ENCODE data around the gene PLPPR3. TPM values are rescaled to one million over a fixed set of nuclear protein-coding genes. Genes with fewer than 3 reads are reported as not detected.
"Not testable (repeated sequence)": the region's sequence is repeated elsewhere in the genome, so short reads cannot be mapped to it uniquely, and the experiment has no call there.

Gene PLPPR3
- total and polyA plus RNA-seq, 5 donors from 2014 or later = not detected

- peak overlapping the region in 1 of 3 donors; percentile 75 for H3K27ac Mint-ChIP-seq
- H3K9me3 ChIP-seq (ENCODE audit: control insufficient read depth in 2 of 2, low read length in 2 of 2) = no peaks in the 10 kb centered on the region
- peaks cover 2% of the 10 kb centered on the region for H3K27me3 ChIP-seq (ENCODE audit: control insufficient read depth, insufficient read depth, low read length)
- H3K27me3 Mint-ChIP-seq = peaks cover 49% of the 10 kb centered on the region
- peak overlapping the region in 1 of 4 donors; percentile 52 for H3K4me3 Mint-ChIP-seq
- H3K4me3 ChIP-seq (ENCODE audit: low read depth, low read length) = no peak overlapping the region
- ATAC-seq (ENCODE audit: low read depth in 2 of 2) (no peak), DNase-seq (no peak)
- no peaks in the 10 kb centered on the region for H3K36me3 Mint-ChIP-seq
- peaks cover 13% of the 10 kb centered on the region for H3K4me1 ChIP-seq (ENCODE audit: control insufficient read depth, insufficient read depth, low read length, poor library complexity, severe bottlenecking)
- H3K27ac ChIP-seq (ENCODE audit: insufficient read depth, low read length, poor library complexity, severe bottlenecking) = no peak overlapping the region
- H3K36me3 ChIP-seq (ENCODE audit: control insufficient read depth, insufficient read depth, low read length) = no peaks in the 10 kb centered on the region
- H3K4me1 Mint-ChIP-seq = peaks cover 0 to 9% (median 0%) of the 10 kb centered on the region in 4 donors
- H3K9me3 Mint-ChIP-seq = peaks cover 0 to 3% (median 0%) of the 10 kb centered on the region in 7 donors
These were observed 22.2 kb upstream of the PLPPR3 start for GRCh38 chr19:843836-844545.

DNA sequence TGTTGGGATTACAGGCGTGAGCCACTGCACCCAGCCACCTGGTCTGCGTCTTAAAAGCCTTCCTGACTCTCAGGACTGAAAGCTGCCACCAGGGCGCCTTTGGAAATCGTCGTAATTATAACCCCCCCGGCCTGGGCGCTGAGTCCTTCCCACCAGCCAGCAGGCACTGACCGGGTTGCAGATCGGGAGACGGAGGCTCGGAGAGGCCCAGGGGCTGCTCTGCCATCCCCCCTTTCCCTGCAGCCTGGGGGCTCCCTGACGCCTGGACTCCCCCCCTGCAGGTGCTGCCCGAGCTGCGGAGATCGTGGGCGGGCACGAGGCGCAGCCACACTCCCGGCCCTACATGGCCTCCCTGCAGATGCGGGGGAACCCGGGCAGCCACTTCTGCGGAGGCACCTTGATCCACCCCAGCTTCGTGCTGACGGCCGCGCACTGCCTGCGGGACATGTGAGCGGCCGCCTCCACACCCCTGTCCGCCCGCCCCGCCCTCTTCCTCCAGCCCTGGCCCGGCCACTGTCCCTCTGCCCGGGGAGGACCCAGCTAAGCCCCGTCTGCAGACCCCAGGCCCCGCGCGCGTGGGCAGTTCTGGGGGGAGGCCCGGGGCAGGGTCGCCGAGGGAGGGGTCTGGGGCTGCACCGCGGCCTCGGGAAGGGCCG is 21.6 kb upstream of the PLPPR3 start:
- Histone ChIP-seq H3K4me3 (ENCODE audit: low read depth, low read length) (no peak overlapping the region), H3K27me3 (ENCODE audit: control insufficient read depth, insufficient read depth, low read length) (peaks cover 2% of the 10 kb centered on the region), H3K9me3 (ENCODE audit: control insufficient read depth in 2 of 2, low read length in 2 of 2) (no peaks in the 10 kb centered on the region), H3K4me1 (ENCODE audit: control insufficient read depth, insufficient read depth, low read length, poor library complexity, severe bottlenecking) (peaks cover 13% of the 10 kb centered on the region), H3K36me3 (ENCODE audit: control insufficient read depth, insufficient read depth, low read length) (no peaks in the 10 kb centered on the region), H3K27ac (ENCODE audit: insufficient read depth, low read length, poor library complexity, severe bottlenecking) (no peak overlapping the region)
- Mint-ChIP-seq H3K27me3 (peaks cover 50% of the 10 kb centered on the region), H3K36me3 (no peaks in the 10 kb centered on the region), H3K27ac (no peak overlapping the region), H3K4me1 (peaks cover 0 to 9% (median 0%) of the 10 kb centered on the region in 4 donors), H3K4me3 (peak overlapping the region in 1 of 4 donors; percentile 57), H3K9me3 (peaks cover 0 to 3% (median 0%) of the 10 kb centered on the region in 7 donors)
- DNase-seq (no peak), ATAC-seq (ENCODE audit: low read depth in 2 of 2) (no peak)

DNA sequence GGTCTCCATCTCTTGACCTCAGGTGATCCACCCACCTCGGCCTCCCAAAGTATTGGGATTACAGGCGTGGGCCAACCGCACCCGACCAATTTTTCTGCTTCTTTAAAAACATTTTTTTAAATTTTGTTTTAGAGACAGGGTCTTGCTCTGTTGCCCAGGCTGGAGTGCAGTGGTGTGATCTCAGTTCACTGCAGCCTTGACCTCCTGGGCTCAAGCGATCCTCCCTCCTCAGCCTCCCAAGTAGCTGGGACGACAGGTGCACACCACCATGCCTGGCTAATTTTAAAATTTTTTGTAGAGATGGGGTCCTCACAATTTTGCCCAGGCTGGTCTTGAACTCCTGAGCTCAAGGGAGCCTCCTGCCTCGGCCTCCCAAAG is 21.0 kb upstream of the PLPPR3 start:
- H3K4me3 Mint-ChIP-seq = peak overlapping the region in 1 of 4 donors; percentile 57
- not testable (repeated sequence) for H3K27ac Mint-ChIP-seq; H3K4me1 Mint-ChIP-seq; H3K36me3 Mint-ChIP-seq; H3K27me3 ChIP-seq (ENCODE audit: control insufficient read depth, insufficient read depth, low read length); DNase-seq; H3K4me3 ChIP-seq (ENCODE audit: low read depth, low read length); H3K36me3 ChIP-seq (ENCODE audit: control insufficient read depth, insufficient read depth, low read length); H3K9me3 Mint-ChIP-seq; ATAC-seq (ENCODE audit: low read depth in 2 of 2); H3K9me3 ChIP-seq (ENCODE audit: control insufficient read depth in 2 of 2, low read length in 2 of 2); H3K27ac ChIP-seq (ENCODE audit: insufficient read depth, low read length, poor library complexity, severe bottlenecking)
- peaks cover 13% of the 10 kb centered on the region for H3K4me1 ChIP-seq (ENCODE audit: control insufficient read depth, insufficient read depth, low read length, poor library complexity, severe bottlenecking)
- peaks cover 47% of the 10 kb centered on the region for H3K27me3 Mint-ChIP-seq

GRCh38 chr19:840519-841206 is 18.9 kb upstream of the PLPPR3 start, which contains the start of gene PRTN3:
Gene PRTN3, plus strand, starts transcription at chr19:840999. Its CDS starts 10 bp downstream, at chr19:841009.
- Mint-ChIP-seq H3K9me3 (peaks cover 0 to 3% (median 0%) of the 10 kb centered on the region in 7 donors), H3K4me3 (peak within 1 kb of the TSS in 1 of 4 donors; percentile 58), H3K27ac (no peak within 1 kb of the TSS), H3K27me3 (peaks cover 37% of the 10 kb centered on the region), H3K4me1 (peaks cover 0 to 12% (median 2%) of the 10 kb centered on the region in 4 donors), H3K36me3 (no peaks in the 10 kb centered on the region)
- H3K4me1 ChIP-seq (ENCODE audit: control insufficient read depth, insufficient read depth, low read length, poor library complexity, severe bottlenecking) = peaks cover 13% of the 10 kb centered on the region
- no peak within 1 kb of the TSS for H3K27ac ChIP-seq (ENCODE audit: insufficient read depth, low read length, poor library complexity, severe bottlenecking)
- ATAC-seq (ENCODE audit: low read depth in 2 of 2) = no peak
- DNase-seq = no peak
- no peaks in the 10 kb centered on the region for H3K36me3 ChIP-seq (ENCODE audit: control insufficient read depth, insufficient read depth, low read length)
- no peaks in the 10 kb centered on the region for H3K9me3 ChIP-seq (ENCODE audit: control insufficient read depth in 2 of 2, low read length in 2 of 2)
- H3K27me3 ChIP-seq (ENCODE audit: control insufficient read depth, insufficient read depth, low read length) = peaks cover 2% of the 10 kb centered on the region
- no peak within 1 kb of the TSS for H3K4me3 ChIP-seq (ENCODE audit: low read depth, low read length)

DNA sequence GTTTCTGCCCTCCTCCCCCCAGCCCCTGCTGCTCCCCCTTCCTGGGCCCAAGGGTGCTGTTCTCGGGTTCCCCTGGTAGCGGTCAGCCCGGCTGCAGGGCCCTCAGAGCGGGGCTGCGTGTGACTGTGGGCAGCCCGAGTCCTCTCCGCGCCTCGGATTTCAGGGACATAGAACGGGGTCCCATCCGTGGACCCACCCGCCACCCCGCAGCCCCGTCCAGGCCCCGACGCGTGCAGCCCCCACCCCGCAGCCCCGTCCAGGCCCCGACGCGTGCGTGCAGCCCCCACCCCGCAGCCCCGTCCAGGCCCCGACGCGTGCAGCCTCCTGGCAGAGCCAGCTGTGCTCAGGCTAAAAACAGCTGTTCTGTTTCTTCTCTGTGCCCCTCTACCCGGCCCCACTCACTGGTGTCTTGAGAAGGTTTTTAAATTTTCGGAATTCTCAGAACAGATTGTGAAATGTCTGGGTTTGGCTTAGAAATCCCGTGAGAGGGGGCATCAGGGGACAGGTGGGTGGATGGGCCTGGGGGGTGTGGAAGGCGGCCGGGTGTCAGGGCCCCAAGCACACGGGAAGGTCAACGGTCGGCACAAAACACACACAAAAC is 13.6 kb upstream of the PLPPR3 start:
- no peak for DNase-seq
- no peak overlapping the region for H3K4me3 ChIP-seq (ENCODE audit: low read depth, low read length)
- no peaks in the 10 kb centered on the region for H3K36me3 ChIP-seq (ENCODE audit: control insufficient read depth, insufficient read depth, low read length)
- Mint-ChIP-seq H3K4me3 (peak overlapping the region in 1 of 4 donors; percentile 21), H3K27ac (no peak overlapping the region), H3K27me3 (peaks cover 21% of the 10 kb centered on the region), H3K9me3 (peaks cover 0 to 1% (median 0%) of the 10 kb centered on the region in 7 donors), H3K4me1 (peaks cover 0 to 3% (median 2%) of the 10 kb centered on the region in 4 donors), H3K36me3 (no peaks in the 10 kb centered on the region)
- H3K27me3 ChIP-seq (ENCODE audit: control insufficient read depth, insufficient read depth, low read length) = no peaks in the 10 kb centered on the region
- H3K9me3 ChIP-seq (ENCODE audit: control insufficient read depth in 2 of 2, low read length in 2 of 2) = no peaks in the 10 kb centered on the region
- H3K4me1 ChIP-seq (ENCODE audit: control insufficient read depth, insufficient read depth, low read length, poor library complexity, severe bottlenecking) = no peaks in the 10 kb centered on the region
- ATAC-seq (ENCODE audit: low read depth in 2 of 2) = no peak
- no peak overlapping the region for H3K27ac ChIP-seq (ENCODE audit: insufficient read depth, low read length, poor library complexity, severe bottlenecking)

GRCh38 chr19:834216-834615 is 12.5 kb upstream of the PLPPR3 start:
- Histone ChIP-seq H3K36me3 (ENCODE audit: control insufficient read depth, insufficient read depth, low read length) (no peaks in the 10 kb centered on the region), H3K4me3 (ENCODE audit: low read depth, low read length) (no peak overlapping the region), H3K27me3 (ENCODE audit: control insufficient read depth, insufficient read depth, low read length) (no peaks in the 10 kb centered on the region), H3K27ac (ENCODE audit: insufficient read depth, low read length, poor library complexity, severe bottlenecking) (no peak overlapping the region), H3K9me3 (ENCODE audit: control insufficient read depth in 2 of 2, low read length in 2 of 2) (no peaks in the 10 kb centered on the region), H3K4me1 (ENCODE audit: control insufficient read depth, insufficient read depth, low read length, poor library complexity, severe bottlenecking) (no peaks in the 10 kb centered on the region)
- H3K9me3 Mint-ChIP-seq = peaks cover 0 to 1% (median 0%) of the 10 kb centered on the region in 7 donors
- DNase-seq (no peak), ATAC-seq (ENCODE audit: low read depth in 2 of 2) (no peak)
- no peaks in the 10 kb centered on the region for H3K36me3 Mint-ChIP-seq
- no peak overlapping the region for H3K27ac Mint-ChIP-seq
- no peak overlapping the region for H3K4me3 Mint-ChIP-seq
- peaks cover 19% of the 10 kb centered on the region for H3K27me3 Mint-ChIP-seq
- H3K4me1 Mint-ChIP-seq = peaks cover 0 to 3% (median 2%) of the 10 kb centered on the region in 4 donors

All from CD4-positive, CD25-positive, alpha-beta regulatory T cell (primary cell).